Astrocyte of the hippocampus (primary cell): ENCODE results near the gene CTTNBP2NL.
"Not testable (repeated sequence)": the region's sequence is repeated elsewhere in the genome, so short reads cannot be mapped to it uniquely, and the experiment has no call there.

Experiments
- DNase-seq: peaks from one replicate; pipeline ENCODE4 v3.0.0; 2011; ENCODE audit warnings: low read depth, low spot score

The CTTNBP2NL gene

GRCh38 chr1:112418099-112418892 lies 22.3 kb downstream of the CTTNBP2NL start:
- no peak for DNase-seq

- DNase-seq = no peak
These were observed 27.2 kb downstream of the CTTNBP2NL start for GRCh38 chr1:112423207-112423606.

GRCh38 chr1:112423666-112424065 lies 27.7 kb downstream of the CTTNBP2NL start:
- DNase-seq = not testable (repeated sequence)

GRCh38 chr1:112429749-112430148 lies 33.7 kb downstream of the CTTNBP2NL start:
- no peak for DNase-seq

- DNase-seq = no peak
These were observed 35.0 kb downstream of the CTTNBP2NL start for GRCh38 chr1:112431038-112431437.

- no peak for DNase-seq
These were observed 39.4 kb downstream of the CTTNBP2NL start for GRCh38 chr1:112435448-112435847.

GRCh38 chr1:112436384-112437156 lies 40.6 kb downstream of the CTTNBP2NL start:
- DNase-seq = no peak

- DNase-seq = peak; percentile 76
These were observed 42.1 kb downstream of the CTTNBP2NL start for GRCh38 chr1:112438156-112438555.

GRCh38 chr1:112439592-112439991 lies 43.6 kb downstream of the CTTNBP2NL start:
- DNase-seq = no peak

- no peak for DNase-seq
These were observed 44.6 kb downstream of the CTTNBP2NL start for GRCh38 chr1:112440574-112440973.

GRCh38 chr1:112444269-112444668 lies 48.3 kb downstream of the CTTNBP2NL start:
- peak; percentile 22 for DNase-seq

- DNase-seq = no peak
These were observed 49.6 kb downstream of the CTTNBP2NL start for GRCh38 chr1:112445596-112445995.

- DNase-seq = no peak
These were observed 50.4 kb downstream of the CTTNBP2NL start for GRCh38 chr1:112446411-112446810.

- no peak for DNase-seq
These were observed 53.1 kb downstream of the CTTNBP2NL start for GRCh38 chr1:112448904-112449629.

- no peak for DNase-seq
These were observed 53.6 kb downstream of the CTTNBP2NL start for GRCh38 chr1:112449630-112449983.

GRCh38 chr1:112450773-112451172 lies 54.8 kb downstream of the CTTNBP2NL start:
- no peak for DNase-seq

GRCh38 chr1:112451301-112451700 lies 55.3 kb downstream of the CTTNBP2NL start:
- not testable (repeated sequence) for DNase-seq

GRCh38 chr1:112453876-112454275 lies 57.9 kb downstream of the CTTNBP2NL start:
- DNase-seq = no peak

- no peak for DNase-seq
These were observed 58.3 kb downstream of the CTTNBP2NL start for GRCh38 chr1:112454316-112454715.

GRCh38 chr1:112457241-112457640 lies 61.2 kb downstream of the CTTNBP2NL start:
- DNase-seq = no peak

- no peak for DNase-seq
These were observed 61.9 kb downstream of the CTTNBP2NL start for GRCh38 chr1:112457955-112458354.

GRCh38 chr1:112458756-112459155 lies 62.7 kb downstream of the CTTNBP2NL start:
- DNase-seq = no peak
